ENCODE measurements around the gene THBS2. TPM values are rescaled to one million over a fixed set of nuclear protein-coding genes. Genes with fewer than 3 reads are reported as not detected.

Gene THBS2
- total and polyA plus RNA-seq, 4 experiments from 2014 or later, result 0.09 to 0.14 TPM; not detected in 2

GRCh38 chr6:169293196-169293595 is 39.5 kb upstream of the THBS2 start:
- peaks cover 9 to 10% of the 10 kb centered on the region in 2 donors for H3K27me3 Mint-ChIP-seq
- H3K36me3 ChIP-seq (ENCODE audit: insufficient read depth, low read length), result no peaks in the 10 kb centered on the region
- no peaks in the 10 kb centered on the region for H3K4me1 ChIP-seq (ENCODE audit: insufficient read depth, low read length)
- no peak for DNase-seq
- intact Hi-C loops (cut with micrococcal nuclease), result no loop called here
- no peak overlapping the region for H3K27ac ChIP-seq (ENCODE audit: low read depth, low read length)
- H3K27ac Mint-ChIP-seq, result no peak overlapping the region
- ChIA-PET POLR2A (ENCODE audit: partially characterized antibody) (no interaction called here), CTCF (ENCODE audit: partially characterized antibody) (no interaction called here)
- H3K9me3 ChIP-seq (ENCODE audit: control insufficient read depth in 1 of 2, low read length in 2 of 2), result no peaks in the 10 kb centered on the region
- H3K27me3 ChIP-seq (ENCODE audit: insufficient read depth, low read length), result no peaks in the 10 kb centered on the region
- H3K9me3 Mint-ChIP-seq, result peaks cover 0 to 3% (median 0%) of the 10 kb centered on the region in 8 donors
- no peak overlapping the region for H3K4me3 ChIP-seq (ENCODE audit: low read length in 2 of 2)
- no peak overlapping the region for H3K4me3 Mint-ChIP-seq
- H3K4me1 Mint-ChIP-seq, result no peaks in the 10 kb centered on the region
- no peaks in the 10 kb centered on the region for H3K36me3 Mint-ChIP-seq

DNA sequence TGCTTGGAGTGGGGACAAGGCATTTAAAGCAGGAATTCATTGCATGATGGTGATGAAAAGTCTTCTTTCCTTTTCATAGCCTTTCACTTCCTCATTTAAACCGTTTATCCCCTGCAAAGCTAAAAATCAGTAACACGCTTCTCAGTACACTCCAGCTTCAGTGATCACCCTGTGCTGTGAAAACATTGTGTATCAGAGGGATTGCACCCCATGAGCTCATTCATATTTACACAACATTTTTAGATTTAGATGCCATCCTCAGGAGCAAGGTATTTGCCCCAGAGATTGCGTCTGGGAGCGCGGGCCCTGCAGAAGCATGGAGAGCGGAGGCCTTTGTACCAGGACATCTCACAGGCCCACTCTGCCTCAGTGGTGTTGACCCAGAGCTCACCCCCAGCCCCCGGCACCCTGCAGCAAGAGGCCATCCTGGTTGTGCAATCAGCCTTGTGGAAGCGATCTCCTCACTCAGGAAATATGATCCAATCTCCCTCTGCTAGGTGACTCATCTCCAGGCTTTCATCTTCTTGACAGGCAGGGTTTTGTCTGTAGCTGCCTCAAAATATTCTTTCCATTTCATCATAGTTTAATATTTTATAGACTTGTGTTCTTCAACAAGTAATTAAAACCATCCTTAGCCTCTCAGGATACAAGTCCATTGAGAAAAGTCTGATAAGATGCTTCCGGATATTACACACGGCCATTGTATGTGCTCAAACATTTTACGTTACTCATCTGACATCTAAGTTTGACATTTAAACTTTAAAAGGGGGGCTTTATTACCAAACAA is 38.9 kb upstream of the THBS2 start:
- H3K9me3 ChIP-seq (ENCODE audit: control insufficient read depth in 1 of 2, low read length in 2 of 2), result no peaks in the 10 kb centered on the region
- Mint-ChIP-seq H3K9me3 (peaks cover 0 to 2% (median 0%) of the 10 kb centered on the region in 8 donors), H3K4me1 (no peaks in the 10 kb centered on the region), H3K36me3 (no peaks in the 10 kb centered on the region), H3K27me3 (peaks cover 7 to 10% of the 10 kb centered on the region in 2 donors), H3K27ac (no peak overlapping the region), H3K4me3 (no peak overlapping the region)
- ChIA-PET POLR2A (ENCODE audit: partially characterized antibody) (no interaction called here), CTCF (ENCODE audit: partially characterized antibody) (no interaction called here)
- H3K27me3 ChIP-seq (ENCODE audit: insufficient read depth, low read length), result no peaks in the 10 kb centered on the region
- no peak overlapping the region for H3K27ac ChIP-seq (ENCODE audit: low read depth, low read length)
- no peak overlapping the region for H3K4me3 ChIP-seq (ENCODE audit: low read length in 2 of 2)
- no peaks in the 10 kb centered on the region for H3K36me3 ChIP-seq (ENCODE audit: insufficient read depth, low read length)
- no peak for DNase-seq
- intact Hi-C loops (cut with micrococcal nuclease), result no loop called here
- no peaks in the 10 kb centered on the region for H3K4me1 ChIP-seq (ENCODE audit: insufficient read depth, low read length)

GRCh38 chr6:169291646-169292337 is 38.1 kb upstream of the THBS2 start:
- peaks cover 0 to 2% (median 0%) of the 10 kb centered on the region in 8 donors for H3K9me3 Mint-ChIP-seq
- H3K27ac Mint-ChIP-seq, result no peak overlapping the region
- no peaks in the 10 kb centered on the region for H3K4me1 ChIP-seq (ENCODE audit: insufficient read depth, low read length)
- no peak overlapping the region for H3K4me3 Mint-ChIP-seq
- ChIA-PET POLR2A (ENCODE audit: partially characterized antibody) (no interaction called here), CTCF (ENCODE audit: partially characterized antibody) (no interaction called here)
- H3K4me1 Mint-ChIP-seq, result no peaks in the 10 kb centered on the region
- H3K9me3 ChIP-seq (ENCODE audit: control insufficient read depth in 1 of 2, low read length in 2 of 2), result no peaks in the 10 kb centered on the region
- no peak overlapping the region for H3K4me3 ChIP-seq (ENCODE audit: low read length in 2 of 2)
- H3K27ac ChIP-seq (ENCODE audit: low read depth, low read length), result no peak overlapping the region
- intact Hi-C loops (cut with micrococcal nuclease), result no loop called here
- H3K36me3 ChIP-seq (ENCODE audit: insufficient read depth, low read length), result no peaks in the 10 kb centered on the region
- no peaks in the 10 kb centered on the region for H3K36me3 Mint-ChIP-seq
- no peaks in the 10 kb centered on the region for H3K27me3 ChIP-seq (ENCODE audit: insufficient read depth, low read length)
- peaks cover 7 to 10% of the 10 kb centered on the region in 2 donors for H3K27me3 Mint-ChIP-seq
- no peak for DNase-seq

- no peak for DNase-seq
- Mint-ChIP-seq H3K27ac (no peak overlapping the region), H3K9me3 (peaks cover 0 to 2% (median 0%) of the 10 kb centered on the region in 8 donors), H3K4me1 (no peaks in the 10 kb centered on the region), H3K36me3 (no peaks in the 10 kb centered on the region), H3K27me3 (peaks cover 7 to 9% of the 10 kb centered on the region in 2 donors), H3K4me3 (no peak overlapping the region)
- CTCF ChIA-PET (ENCODE audit: partially characterized antibody), result no interaction called here
- intact Hi-C loops (cut with micrococcal nuclease), result no loop called here
- H3K27me3 ChIP-seq (ENCODE audit: insufficient read depth, low read length), result no peaks in the 10 kb centered on the region
- no peak overlapping the region for H3K27ac ChIP-seq (ENCODE audit: low read depth, low read length)
- POLR2A ChIA-PET (ENCODE audit: partially characterized antibody), result no interaction called here
- no peak overlapping the region for H3K4me3 ChIP-seq (ENCODE audit: low read length in 2 of 2)
- no peaks in the 10 kb centered on the region for H3K4me1 ChIP-seq (ENCODE audit: insufficient read depth, low read length)
- H3K9me3 ChIP-seq (ENCODE audit: control insufficient read depth in 1 of 2, low read length in 2 of 2), result no peaks in the 10 kb centered on the region
- H3K36me3 ChIP-seq (ENCODE audit: insufficient read depth, low read length), result no peaks in the 10 kb centered on the region
These were observed 37.5 kb upstream of the THBS2 start for GRCh38 chr6:169291148-169291547.

- ChIA-PET CTCF (ENCODE audit: partially characterized antibody) (no interaction called here), POLR2A (ENCODE audit: partially characterized antibody) (no interaction called here)
- H3K4me1 ChIP-seq (ENCODE audit: insufficient read depth, low read length), result no peaks in the 10 kb centered on the region
- no peak overlapping the region for H3K4me3 ChIP-seq (ENCODE audit: low read length in 2 of 2)
- intact Hi-C loops (cut with micrococcal nuclease), result no loop called here
- H3K9me3 ChIP-seq (ENCODE audit: control insufficient read depth in 1 of 2, low read length in 2 of 2), result no peaks in the 10 kb centered on the region
- H3K36me3 ChIP-seq (ENCODE audit: insufficient read depth, low read length), result no peaks in the 10 kb centered on the region
- Mint-ChIP-seq H3K4me1 (no peaks in the 10 kb centered on the region), H3K27ac (no peak overlapping the region), H3K27me3 (peaks cover 6 to 9% of the 10 kb centered on the region in 2 donors), H3K36me3 (no peaks in the 10 kb centered on the region), H3K9me3 (peaks cover 0 to 2% (median 0%) of the 10 kb centered on the region in 8 donors), H3K4me3 (peak overlapping the region in 1 of 8 donors; percentile 11)
- H3K27me3 ChIP-seq (ENCODE audit: insufficient read depth, low read length), result no peaks in the 10 kb centered on the region
- DNase-seq, result no peak
- H3K27ac ChIP-seq (ENCODE audit: low read depth, low read length), result no peak overlapping the region
These were observed 36.1 kb upstream of the THBS2 start for GRCh38 chr6:169289619-169290339.

DNA sequence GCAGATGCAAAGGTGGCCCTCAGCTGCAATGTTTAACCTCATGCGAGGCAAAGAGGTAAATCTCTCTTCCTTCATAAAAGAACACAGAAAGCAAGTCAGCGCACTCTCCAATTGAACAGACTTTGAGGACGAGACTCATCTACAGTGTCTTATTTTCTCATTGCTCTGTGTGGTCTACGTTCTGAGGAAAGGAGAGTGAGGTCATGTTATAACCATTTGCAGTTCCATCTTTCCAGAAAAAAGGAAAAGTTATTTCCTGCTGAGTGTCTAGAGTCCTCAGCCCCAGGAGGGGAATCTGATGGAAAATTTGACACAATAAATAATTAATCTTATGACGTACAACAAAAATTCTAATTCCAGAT is 35.6 kb upstream of the THBS2 start:
- H3K4me3 ChIP-seq (ENCODE audit: low read length in 2 of 2), result no peak overlapping the region
- ChIA-PET CTCF (ENCODE audit: partially characterized antibody) (no interaction called here), POLR2A (ENCODE audit: partially characterized antibody) (no interaction called here)
- no peaks in the 10 kb centered on the region for H3K9me3 ChIP-seq (ENCODE audit: control insufficient read depth in 1 of 2, low read length in 2 of 2)
- no peaks in the 10 kb centered on the region for H3K27me3 ChIP-seq (ENCODE audit: insufficient read depth, low read length)
- H3K36me3 ChIP-seq (ENCODE audit: insufficient read depth, low read length), result no peaks in the 10 kb centered on the region
- no peaks in the 10 kb centered on the region for H3K4me1 Mint-ChIP-seq
- H3K27ac ChIP-seq (ENCODE audit: low read depth, low read length), result no peak overlapping the region
- H3K36me3 Mint-ChIP-seq, result no peaks in the 10 kb centered on the region
- no peaks in the 10 kb centered on the region for H3K4me1 ChIP-seq (ENCODE audit: insufficient read depth, low read length)
- no peak overlapping the region for H3K4me3 Mint-ChIP-seq
- H3K9me3 Mint-ChIP-seq, result peaks cover 0 to 2% (median 0%) of the 10 kb centered on the region in 8 donors
- intact Hi-C loops (cut with micrococcal nuclease), result no loop called here
- H3K27me3 Mint-ChIP-seq, result peaks cover 4 to 9% of the 10 kb centered on the region in 2 donors
- DNase-seq, result no peak
- H3K27ac Mint-ChIP-seq, result no peak overlapping the region

- H3K36me3 Mint-ChIP-seq, result no peaks in the 10 kb centered on the region
- no peaks in the 10 kb centered on the region for H3K9me3 ChIP-seq (ENCODE audit: control insufficient read depth in 1 of 2, low read length in 2 of 2)
- H3K27ac Mint-ChIP-seq, result no peak overlapping the region
- intact Hi-C loops (cut with micrococcal nuclease), result no loop called here
- H3K4me1 Mint-ChIP-seq, result no peaks in the 10 kb centered on the region
- no peak overlapping the region for H3K27ac ChIP-seq (ENCODE audit: low read depth, low read length)
- H3K27me3 Mint-ChIP-seq, result peaks cover 4 to 7% of the 10 kb centered on the region in 2 donors
- DNase-seq, result no peak
- peaks cover 0 to 2% (median 0%) of the 10 kb centered on the region in 8 donors for H3K9me3 Mint-ChIP-seq
- no peaks in the 10 kb centered on the region for H3K27me3 ChIP-seq (ENCODE audit: insufficient read depth, low read length)
- no peaks in the 10 kb centered on the region for H3K36me3 ChIP-seq (ENCODE audit: insufficient read depth, low read length)
- ChIA-PET POLR2A (ENCODE audit: partially characterized antibody) (no interaction called here), CTCF (ENCODE audit: partially characterized antibody) (no interaction called here)
- H3K4me3 Mint-ChIP-seq, result no peak overlapping the region
- H3K4me1 ChIP-seq (ENCODE audit: insufficient read depth, low read length), result no peaks in the 10 kb centered on the region
- H3K4me3 ChIP-seq (ENCODE audit: low read length in 2 of 2), result no peak overlapping the region
These were observed 34.9 kb upstream of the THBS2 start for GRCh38 chr6:169288591-169288990.
